ENCODE measurements around the gene CST2.

DNA sequence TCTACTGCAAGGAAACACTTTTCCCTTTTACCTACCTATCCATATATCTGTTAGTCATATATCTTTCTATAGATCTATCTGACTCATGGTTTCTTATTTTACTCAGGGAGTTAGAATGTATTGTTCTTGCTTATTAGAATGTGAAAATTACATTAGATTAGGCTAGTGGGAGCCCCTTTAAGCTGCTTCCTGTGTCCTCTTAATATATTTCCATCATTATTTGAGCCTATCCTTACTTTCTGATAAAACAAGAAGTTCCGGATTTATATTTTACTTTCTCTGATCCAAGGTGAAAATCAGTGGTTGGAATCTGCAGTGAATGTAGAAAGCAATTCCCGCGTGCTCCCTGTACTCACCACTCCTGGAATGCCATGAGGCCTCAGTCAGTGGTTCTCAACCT, 31.0 kb downstream of the CST2 start:
- TF ChIP-seq, protein P1, sequence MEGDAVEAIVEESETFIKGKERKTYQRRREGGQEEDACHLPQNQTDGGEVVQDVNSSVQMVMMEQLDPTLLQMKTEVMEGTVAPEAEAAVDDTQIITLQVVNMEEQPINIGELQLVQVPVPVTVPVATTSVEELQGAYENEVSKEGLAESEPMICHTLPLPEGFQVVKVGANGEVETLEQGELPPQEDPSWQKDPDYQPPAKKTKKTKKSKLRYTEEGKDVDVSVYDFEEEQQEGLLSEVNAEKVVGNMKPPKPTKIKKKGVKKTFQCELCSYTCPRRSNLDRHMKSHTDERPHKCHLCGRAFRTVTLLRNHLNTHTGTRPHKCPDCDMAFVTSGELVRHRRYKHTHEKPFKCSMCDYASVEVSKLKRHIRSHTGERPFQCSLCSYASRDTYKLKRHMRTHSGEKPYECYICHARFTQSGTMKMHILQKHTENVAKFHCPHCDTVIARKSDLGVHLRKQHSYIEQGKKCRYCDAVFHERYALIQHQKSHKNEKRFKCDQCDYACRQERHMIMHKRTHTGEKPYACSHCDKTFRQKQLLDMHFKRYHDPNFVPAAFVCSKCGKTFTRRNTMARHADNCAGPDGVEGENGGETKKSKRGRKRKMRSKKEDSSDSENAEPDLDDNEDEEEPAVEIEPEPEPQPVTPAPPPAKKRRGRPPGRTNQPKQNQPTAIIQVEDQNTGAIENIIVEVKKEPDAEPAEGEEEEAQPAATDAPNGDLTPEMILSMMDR (IDR thresholded peaks at IDR 0.05) = no peak
- no peak for TF ChIP-seq EZH2 (IDR thresholded peaks at IDR 0.05; ENCODE audit: borderline replicate concordance, insufficient read depth, low read depth, low read length, poor library complexity, severe bottlenecking)
